GM18519 (cell line): ENCODE data around the gene PLA2G2D.

Experiments
- ATAC-seq: cut with Tn5 transposase; IDR thresholded peaks from one replicate; pipeline ENCODE4 v1.9.1; 2021; ENCODE audit warnings: mild to moderate bottlenecking, moderate library complexity; ENCODE audit not compliant: unreplicated experiment, low FRiP score

PLA2G2D gene

GRCh38 chr1:20093303-20093702 is 26.0 kb downstream of the PLA2G2D start:
- no peak for ATAC-seq

DNA sequence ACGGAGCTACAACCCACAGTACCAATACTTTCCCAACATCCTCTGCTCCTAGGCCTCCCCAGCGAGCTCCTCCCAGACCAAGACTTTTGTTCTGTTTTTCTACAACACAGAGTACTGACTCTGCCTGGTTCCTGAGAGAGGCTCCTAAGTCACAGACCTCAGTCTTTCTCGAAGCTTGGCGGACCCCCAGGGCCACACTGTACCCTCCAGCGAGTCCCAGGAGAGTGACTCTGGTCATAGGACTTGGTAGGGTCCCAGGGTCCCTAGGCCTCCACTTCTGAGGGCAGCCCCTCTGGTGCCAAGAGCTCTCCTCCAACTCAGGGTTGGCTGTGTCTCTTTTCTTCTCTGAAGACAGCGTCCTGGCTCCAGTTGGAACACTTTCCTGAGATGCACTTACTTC is 28.7 kb downstream of the PLA2G2D start:
- ATAC-seq = no peak

DNA sequence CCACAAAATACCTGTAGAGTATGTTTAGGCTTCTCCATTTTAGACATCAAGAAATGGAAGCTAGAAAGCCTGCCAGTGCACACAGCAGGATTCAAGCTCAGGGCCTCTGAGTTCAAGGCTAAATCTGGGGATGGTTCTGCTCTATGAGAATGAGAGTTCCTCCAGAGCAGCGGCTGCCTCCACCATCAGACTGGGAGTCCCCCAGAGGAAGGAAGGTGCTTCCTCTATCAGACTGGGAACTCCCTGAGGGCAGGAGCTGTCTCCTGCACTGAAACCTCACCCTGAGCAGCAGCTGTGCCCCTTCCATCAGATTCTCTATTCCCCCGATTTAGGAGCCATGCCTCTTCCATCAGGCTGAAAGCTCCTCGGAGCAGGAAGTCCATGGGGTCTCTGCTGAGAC is 29.2 kb downstream of the PLA2G2D start:
- no peak for ATAC-seq

DNA sequence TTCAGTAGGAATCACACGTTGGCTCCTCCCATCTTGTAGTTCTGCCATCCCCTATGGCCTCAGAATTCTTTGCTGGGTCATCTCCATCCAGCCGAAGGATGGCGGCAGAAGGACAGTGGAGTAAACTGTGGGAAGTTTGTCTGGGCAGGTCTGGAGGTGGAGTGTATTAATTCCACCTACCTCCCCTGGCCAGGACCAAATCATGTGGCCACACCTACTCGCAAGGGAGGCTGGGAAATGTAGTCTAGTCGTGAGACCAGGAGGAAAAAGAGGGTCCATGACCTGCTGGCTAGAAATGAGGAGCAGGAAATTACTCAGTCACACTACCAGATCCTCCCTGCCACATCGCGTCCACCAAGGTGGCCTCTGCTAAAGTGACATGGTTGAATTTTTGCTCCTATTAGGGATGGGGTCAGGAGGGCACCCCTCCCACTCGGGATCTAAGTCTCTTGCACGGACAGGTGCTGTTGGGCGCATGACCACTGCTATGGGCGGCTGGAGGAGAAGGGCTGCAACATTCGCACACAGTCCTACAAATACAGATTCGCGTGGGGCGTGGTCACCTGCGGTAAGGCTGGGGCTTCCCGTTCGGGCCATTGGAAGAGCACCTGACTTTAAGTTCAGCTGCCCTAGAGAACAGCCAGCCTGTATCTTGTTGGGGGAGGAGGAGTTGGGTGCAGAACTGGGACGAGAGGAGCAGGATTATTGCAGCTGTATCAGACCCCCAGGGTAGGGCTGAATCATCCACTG is 29.8 kb downstream of the PLA2G2D start:
- ATAC-seq = no peak

DNA sequence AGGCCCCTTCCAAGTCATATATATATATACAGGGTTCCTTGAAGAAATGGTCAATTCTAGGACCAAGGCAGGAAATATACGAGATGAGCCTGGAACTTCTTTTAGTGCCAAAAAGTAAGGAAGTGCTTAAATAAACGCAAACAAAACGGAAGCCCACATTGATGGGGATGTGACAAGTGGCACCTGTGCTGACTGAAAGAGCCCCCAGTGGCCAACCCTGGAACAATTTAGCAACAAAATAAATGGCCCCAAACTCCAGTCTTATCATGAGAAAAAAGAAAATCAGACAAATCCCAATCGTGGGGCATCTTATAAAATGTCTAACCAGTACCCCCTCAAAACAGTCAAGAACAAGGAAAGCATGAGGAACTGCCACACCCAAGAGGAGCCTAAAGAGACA is 31.7 kb downstream of the PLA2G2D start:
- ATAC-seq = no peak

DNA sequence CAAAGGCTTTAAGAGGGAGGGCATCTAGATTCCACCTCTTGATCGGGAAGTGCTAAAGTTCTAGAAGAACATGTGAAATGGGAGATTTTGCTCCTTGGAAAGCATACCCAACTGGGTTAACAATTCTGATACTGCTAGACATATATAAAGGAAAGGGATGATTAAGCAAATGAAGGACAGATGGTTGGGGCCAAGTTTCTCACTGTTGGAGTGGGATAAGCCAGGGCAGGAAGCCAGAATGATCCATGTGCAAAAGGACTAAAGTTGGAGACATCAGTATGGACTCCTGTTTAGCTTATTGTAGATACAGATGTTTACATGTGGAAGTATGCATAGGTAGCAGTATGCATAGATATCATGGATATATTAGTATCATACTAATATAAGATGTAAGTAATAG is 32.5 kb downstream of the PLA2G2D start:
- ATAC-seq = no peak

DNA sequence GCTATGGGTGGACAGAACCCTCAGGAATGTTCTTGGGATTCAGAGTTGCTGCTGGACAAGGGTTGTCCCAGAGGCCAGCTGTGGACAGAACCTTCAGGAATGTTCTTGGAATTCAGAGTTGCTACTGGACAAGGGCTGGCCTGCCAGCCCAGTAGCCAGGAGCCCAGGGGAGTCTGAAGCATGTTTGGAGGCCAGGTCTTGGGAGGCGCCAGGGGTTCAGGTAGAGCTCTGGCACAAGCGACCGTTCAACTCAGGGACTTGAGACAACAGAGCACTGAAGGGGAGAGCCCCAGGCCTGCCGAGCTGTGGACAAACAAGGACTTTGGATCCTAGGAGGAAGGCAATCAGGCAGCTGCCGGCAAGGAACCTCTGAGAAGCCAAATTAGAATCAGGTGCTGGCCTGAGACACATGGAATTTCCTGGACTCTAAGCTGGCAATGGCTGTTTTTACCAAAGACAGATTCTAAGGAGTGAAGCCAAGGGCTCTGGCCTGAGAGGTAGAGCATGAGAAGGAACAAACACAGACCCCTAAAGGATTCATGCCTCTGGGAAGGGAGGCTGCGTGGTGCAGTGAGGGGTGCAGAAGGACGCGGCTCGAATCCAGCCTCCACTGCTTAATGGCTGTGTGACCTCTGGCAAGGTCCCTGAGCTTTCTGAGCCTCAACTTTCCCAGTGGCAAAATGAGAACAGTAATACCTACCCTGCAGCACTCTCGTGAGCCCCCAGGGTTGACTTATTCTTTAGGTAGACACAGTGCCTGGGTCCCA is 36.0 kb downstream of the PLA2G2D start:
- no peak for ATAC-seq

DNA sequence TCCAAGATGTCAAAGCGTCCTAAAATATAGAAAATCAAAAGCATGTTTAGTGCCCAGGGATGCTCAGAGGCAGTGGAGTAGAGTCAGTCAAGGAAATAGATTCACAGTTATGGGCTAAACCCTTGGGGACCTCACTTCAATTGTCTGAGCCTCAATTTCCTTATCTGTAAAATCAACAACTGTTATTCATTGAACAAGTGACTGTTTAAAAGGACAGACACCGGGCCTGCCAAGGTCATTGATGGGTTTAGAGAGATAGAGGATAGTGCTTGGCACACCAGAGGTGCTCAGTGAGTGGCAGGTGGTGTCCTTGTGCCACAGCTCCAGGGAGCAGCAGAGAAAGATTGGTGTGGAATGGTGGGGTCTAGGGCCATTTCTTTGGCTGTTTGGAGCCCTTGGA is 36.6 kb downstream of the PLA2G2D start:
- no peak for ATAC-seq

GRCh38 chr1:20081353-20081810 is 38.0 kb downstream of the PLA2G2D start:
- ATAC-seq = no peak

DNA sequence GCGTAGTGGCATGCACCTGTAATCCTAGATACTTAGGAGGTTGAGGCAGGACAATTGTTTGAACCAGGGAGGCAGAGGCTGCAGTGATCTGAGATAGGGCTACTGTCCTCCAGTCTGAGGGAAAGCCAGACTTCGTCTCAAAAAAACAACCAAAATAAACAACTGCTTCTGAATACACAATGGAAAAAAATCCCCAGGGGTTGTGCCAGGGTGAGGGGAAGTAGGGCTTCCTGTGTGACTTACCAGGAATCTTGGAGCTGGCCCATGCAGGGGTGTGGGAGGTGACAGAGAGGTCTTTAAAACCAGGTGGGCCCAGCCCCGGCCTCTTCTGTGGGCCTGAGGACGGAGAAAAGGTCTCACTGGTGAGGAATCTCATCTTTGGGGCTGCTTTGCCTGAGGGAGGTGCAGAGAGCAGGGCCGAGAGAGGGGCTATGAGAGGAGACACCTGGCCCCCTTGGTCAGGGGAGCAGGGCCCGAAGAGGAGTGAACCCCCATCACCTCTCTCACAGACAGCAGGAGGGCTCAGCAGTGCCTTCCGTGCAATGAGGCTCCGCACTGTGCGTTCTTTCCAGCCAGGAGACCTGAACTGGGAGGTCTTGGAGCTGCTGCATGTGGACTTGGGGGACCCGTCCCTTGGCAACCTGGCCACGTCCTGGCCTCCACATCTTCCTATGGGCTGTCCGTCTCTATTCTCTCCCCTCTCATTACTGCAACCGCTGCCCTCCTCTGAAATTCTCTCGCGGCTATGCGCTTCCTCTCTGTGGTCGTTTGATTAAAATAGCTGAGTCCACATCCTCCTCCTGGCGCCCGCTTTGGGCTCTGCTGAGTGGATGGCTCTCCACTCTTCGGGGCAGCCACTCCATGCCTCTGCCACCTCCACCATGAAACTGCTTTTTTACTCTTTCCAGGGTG is 38.6 kb downstream of the PLA2G2D start:
- ATAC-seq = no peak

- no peak for ATAC-seq
Measured at GRCh38 chr1:20079661-20080305, 39.6 kb downstream of the PLA2G2D start.

GRCh38 chr1:20078711-20079110 is 40.6 kb downstream of the PLA2G2D start:
- ATAC-seq = no peak

GRCh38 chr1:20078171-20078651 is 41.1 kb downstream of the PLA2G2D start:
- ATAC-seq = no peak

GRCh38 chr1:20076710-20077461 is 42.5 kb downstream of the PLA2G2D start:
- no peak for ATAC-seq

DNA sequence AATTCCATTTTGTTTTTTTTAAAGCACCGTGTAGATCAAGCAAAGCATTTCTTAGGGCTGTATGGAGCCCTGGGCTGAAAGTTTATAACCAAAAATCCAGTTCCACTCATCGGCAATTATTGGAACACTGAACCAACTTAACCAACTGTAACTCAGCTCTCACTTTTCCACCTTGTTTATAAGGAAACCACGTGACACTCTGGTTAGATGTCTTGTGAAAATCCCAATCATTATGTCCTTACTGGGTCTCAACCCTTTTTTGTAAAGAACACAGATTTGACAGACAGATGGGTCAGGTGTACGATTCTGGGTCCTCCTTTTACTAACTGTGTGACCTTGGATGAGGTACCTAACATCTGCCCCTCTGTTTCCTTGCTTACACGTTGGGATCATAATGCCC is 43.1 kb downstream of the PLA2G2D start:
- no peak for ATAC-seq

DNA sequence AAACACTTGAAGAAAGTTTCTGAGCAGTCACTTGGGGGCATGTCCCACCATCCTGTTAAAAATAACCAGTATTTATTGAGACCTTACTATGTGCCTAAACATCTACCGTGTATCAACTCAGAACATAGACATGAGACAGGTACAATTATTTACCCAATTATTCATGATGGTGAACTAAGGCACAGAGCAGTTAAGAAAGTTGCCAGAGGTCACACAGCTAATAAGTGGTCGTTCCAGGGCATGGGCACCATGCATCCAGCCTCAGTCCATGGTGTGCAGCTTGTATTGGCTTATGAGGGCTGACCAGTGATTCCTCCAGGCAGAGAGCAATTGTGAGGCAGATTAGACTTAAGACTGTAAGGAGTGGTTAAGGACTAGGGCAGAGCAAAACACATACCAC is 44.0 kb downstream of the PLA2G2D start:
- ATAC-seq = no peak

- no peak for ATAC-seq
Measured at GRCh38 chr1:20074725-20075171, 44.6 kb downstream of the PLA2G2D start.

DNA sequence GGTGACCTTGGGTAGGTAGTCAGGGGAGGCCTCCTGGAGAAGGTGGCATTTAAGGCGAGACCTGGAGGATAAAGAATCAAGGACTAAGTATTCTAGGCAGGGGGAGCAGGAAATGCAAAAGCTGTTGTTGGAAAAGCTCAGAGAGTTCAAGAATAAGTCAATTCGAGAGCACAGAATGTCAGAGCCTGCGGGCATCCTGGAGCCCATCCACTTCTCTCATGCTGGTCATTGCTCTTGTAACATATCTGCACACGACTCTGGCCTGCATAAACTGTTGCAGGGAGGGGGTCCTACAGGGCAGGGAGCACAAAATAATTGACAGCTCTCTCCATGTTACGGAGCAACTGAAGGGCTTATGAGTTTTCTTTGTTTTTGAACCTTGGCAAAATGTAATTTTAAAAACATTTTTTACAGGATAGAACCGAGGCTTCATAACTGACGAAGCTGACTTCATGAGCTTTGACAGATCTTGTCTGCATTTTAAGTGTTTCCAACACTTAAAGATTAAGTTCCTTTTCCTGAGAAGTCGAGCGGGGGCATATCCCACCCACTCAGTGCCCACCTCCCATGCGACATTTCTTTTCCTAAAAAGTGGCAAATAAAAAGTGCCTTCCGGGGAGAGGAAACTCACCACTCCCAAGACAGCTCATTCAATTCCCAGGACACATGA is 45.1 kb downstream of the PLA2G2D start:
- ATAC-seq = no peak

DNA sequence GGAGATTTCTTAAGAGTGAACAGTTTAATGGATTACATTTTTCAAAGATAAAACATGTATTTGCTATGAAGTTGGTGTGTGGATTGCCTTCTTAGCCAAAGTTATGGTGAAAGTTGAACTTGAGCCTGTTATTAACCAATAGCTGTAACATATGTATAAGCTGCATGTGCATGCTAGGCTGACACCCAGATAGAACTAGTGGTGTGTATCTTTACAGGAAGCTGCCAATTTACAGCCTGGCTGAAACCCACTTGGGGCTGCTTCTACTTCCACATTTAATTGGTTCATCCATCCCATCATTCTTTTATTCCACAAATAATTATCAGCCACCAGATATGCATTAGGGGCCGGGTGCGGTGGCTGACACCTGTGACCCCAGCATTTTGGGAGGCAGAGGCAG is 46.1 kb downstream of the PLA2G2D start:
- ATAC-seq = no peak
